ENCODE results near the gene HOXD4.
A peak's percentile ranks its signal among the peaks of the same experiment; 100 is the strongest.

The HOXD4 gene

DNA sequence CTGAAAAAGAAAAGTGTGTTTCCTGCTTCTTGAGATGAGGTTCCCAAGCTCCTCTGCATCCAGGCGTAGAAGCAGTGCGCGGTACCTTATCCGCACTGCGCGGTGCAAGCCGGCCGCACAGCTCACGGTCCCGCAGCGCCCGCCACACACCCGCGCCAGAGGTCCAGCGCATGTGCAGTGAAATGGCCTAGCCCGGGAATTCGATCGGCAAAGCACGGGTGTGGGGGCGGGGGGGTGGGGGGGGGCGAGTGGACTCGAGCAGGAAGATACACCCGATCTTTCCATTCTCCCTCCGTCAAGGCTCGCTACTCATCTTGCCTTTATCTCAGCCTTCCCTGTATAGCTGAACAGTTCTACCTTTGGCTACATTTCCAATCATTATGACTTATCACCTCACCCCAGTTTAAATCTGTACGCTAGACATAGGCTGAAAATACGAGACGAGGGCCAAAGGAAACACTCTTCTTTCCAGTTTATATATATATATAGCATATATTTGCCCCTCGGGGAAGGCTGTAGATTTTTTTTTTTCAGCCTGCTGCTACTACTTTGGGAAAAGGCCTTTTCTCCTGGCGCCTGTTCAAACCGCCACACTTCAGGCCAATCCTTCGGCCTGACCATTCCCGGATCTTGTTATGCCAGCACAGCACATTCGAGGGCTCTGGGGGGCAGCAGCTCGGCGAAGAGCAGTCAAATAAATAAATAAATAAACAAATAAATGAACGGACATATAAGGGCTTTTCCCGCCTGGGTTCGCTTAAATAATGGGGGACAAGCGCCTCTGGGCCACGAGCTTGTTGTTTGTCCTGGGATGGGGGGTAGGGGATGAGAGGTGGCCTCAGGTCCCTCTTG lies 11.5 kb upstream of the HOXD4 start:
- DNase-seq (ENCODE audit: low read depth in 2 of 2), result no peak

GRCh38 chr2:176140513-176141317 lies 10.6 kb upstream of the HOXD4 start:
- DNase-seq (ENCODE audit: low read depth in 2 of 2), result peak in 1 of 2 experiments; percentile 63

GRCh38 chr2:176142281-176142680 lies 9.1 kb upstream of the HOXD4 start:
- DNase-seq (ENCODE audit: low read depth in 2 of 2), result no peak

- DNase-seq (ENCODE audit: low read depth in 2 of 2), result no peak
Observed at GRCh38 chr2:176145085-176145969, 6.0 kb upstream of the HOXD4 start.

DNA sequence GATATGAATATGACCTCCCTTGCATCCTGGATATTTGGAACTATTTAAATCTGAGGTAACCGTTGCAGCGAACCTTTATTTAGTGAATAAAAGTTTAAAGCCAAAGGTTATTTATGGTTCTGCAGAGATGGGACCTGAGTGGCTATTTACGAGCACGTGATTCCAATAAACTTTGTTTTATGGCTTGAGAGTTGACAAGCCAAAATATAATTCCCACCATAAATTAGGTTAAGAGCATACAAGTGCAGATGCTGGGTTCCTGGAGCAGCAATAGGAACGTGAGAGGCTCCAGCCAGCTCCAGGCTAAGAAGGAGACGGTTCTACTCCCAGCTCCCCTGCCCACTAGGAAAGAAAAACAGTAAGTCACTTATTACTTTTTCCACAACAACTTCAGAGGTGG lies 5.2 kb upstream of the HOXD4 start:
- DNase-seq (ENCODE audit: low read depth in 2 of 2), result no peak

DNA sequence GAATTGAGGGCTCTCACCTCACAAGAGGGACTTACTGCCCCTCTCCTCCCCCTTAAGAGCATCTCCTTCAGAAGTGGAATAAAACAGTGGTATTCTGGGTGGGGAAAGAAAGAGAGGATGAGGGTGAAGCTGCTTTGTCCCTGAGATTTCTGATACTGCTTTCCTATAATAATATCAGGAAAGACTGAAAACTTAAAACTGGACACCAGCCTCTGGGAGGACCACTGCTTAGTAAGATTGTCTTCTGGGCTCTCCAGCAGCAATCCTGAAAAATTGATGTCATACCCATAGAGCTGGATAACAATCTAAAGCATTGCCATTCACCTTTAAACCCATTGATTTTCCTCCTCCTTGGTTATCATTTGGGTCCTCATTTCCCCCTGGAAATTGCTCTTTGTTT lies 4.7 kb upstream of the HOXD4 start:
- no peak for DNase-seq (ENCODE audit: low read depth in 2 of 2)

DNA sequence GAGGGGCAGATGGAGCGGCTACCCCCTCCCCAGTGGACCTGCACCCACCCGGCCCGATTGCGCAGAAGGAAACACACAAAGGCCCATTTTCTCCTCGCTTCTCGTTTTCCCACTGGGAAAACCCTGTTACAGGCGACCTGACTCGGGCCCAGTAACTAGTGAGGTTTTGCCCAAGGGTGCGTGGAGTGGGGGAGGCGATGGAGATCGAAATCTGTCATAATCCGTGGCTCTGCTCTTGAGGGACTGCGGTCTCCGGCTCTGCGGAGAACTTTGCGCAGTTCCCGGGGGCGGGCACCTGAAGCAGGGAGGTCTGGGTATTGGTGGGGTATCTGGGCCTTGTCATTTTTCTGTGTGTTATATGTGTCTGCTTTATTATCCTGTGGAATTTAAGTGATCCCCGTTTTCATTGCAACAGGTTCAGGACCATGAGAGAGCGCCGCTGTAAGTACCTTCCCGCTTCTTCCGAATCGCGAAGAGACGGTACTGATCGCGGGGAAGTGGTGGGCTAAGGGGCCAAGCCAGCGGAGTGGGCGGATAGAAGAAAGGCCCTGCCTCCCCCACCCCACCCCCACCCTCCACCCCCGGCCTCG lies 4.0 kb upstream of the HOXD4 start:
- no peak for DNase-seq (ENCODE audit: low read depth in 2 of 2)

- no peak for DNase-seq (ENCODE audit: low read depth in 2 of 2)
Observed at GRCh38 chr2:176147800-176148496, 3.4 kb upstream of the HOXD4 start.

- no peak for DNase-seq (ENCODE audit: low read depth in 2 of 2)
Observed at GRCh38 chr2:176148751-176149421, 2.5 kb upstream of the HOXD4 start.

DNA sequence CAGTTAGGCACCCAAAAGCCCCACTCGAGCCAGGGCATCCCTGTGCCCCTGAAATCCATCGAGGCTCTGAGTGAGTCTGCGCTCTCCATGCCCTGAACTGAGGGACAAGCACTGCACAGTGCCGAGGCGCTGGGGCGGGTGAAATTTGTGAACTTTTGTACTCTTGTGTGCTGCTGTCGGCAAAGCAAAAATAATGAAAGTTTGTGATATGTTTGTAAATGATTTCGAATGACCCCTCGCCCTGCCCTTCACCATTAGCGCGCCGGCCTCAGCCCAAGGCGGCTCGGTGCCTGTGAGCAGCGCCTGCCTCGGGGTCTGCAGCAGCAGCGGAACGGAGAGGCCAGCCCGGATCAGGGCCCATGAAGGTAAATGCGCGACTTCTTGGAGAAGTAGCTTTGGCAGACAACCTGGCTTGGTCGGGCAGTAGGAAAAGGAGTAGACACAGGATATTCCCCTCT lies 1.8 kb upstream of the HOXD4 start:
- DNase-seq (ENCODE audit: low read depth in 2 of 2), result no peak

GRCh38 chr2:176149939-176150583 lies 1.3 kb upstream of the HOXD4 start:
- DNase-seq (ENCODE audit: low read depth in 2 of 2), result no peak

DNA sequence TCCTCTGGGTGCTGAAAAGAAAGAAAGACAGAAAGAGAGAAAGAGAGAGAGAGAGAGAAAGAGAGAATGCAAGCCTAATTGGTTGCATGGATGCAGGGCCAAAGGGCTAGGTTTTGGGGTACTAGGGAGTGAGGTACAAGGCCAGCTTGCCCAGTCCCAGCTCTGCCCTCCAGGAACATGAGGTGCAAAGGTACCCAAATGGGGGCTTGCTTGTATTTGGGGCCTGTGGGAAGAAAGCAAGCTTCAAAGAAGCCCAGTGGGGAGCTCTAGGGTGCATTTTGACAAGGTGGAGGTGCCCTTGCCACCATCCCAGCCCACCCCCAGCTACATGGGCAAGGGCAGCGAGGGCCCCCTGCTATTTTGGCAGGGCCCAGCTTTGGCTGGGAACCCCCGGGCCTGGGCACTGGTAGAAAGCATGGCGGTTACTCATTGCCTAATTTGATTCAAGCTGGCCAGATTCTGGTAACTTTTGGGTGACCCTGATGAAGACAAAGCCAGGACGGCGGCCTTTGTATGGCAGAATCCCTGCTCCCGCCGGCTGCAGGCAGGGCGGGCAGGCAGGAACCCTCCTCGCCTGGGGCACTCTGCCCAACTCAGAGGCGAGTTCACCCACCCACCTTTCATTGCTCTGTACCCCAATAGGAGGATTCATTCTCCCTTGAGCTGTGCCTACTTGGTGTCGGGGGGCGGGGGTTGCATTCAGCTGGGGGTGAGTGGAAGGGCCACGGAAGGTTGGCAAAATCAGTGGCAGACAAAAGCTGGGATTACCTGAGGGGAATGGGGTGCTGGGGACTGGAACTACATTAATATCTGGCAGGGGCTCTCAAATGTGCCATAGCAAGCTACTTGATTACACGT lies 537 bp upstream of the HOXD4 start:
- DNase-seq (ENCODE audit: low read depth in 2 of 2), result no peak

GRCh38 chr2:176152350-176153181 lies 1.2 kb downstream of the HOXD4 start:
- DNase-seq (ENCODE audit: low read depth in 2 of 2), result no peak

- DNase-seq (ENCODE audit: low read depth in 2 of 2), result no peak
Observed at GRCh38 chr2:176154576-176155252, 3.4 kb downstream of the HOXD4 start.

DNA sequence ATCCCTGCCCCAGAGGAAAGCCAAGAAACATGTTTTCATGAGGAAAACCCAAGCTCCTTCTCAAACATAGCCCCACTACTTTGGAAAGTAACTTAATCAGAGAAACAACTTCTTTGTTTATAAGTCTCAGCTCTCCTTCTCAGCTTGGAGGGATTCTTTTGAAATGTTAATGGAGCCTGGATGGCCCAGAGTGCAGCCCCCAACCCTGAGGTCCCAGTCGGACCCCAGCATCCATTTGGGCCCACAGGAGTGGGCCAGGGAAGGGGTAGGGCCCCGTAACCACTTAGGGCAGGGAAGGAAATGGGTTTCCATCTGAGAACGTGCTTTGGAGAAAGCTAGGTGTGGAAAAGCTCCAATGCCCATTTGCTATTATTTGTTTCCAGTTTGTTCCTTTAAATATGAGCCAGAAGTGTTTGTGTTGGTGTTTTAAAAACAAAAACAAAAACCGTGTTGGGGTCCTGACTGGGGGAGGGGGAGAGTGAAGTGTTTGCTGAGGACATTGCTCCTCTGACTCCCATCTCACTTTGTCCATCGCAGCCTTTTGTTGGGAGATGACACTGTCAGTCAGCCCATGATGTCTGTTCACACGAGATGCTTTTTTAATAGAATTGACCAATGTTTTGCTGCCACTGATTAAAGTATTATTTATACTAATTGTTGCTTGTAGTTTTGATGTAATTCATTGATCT lies 4.2 kb downstream of the HOXD4 start:
- DNase-seq (ENCODE audit: low read depth in 2 of 2), result no peak

DNA sequence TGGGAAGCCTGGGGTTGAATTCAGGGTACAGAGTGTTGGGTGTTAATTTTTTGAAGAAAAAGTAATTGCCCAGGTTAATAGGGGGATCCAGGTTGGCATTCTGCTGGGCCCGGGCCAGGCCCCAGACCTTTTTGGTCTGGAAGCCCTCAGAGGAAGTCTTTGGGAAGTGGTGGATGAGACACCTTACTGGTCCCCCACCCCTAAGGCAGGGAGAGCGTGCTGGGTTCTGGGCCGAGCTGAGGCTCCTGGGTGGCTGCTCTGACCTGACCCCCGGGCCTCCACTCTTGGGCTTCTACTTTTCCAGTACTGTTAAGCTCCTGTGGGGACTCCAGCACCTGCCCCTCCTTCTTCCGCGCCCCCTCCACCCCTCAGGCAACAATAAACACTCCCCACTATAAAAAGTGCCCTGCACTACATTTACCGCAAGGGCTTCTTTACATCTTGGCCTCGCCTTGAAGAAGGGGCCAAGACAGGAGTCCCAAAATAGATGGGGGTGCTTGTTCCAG lies 5.0 kb downstream of the HOXD4 start:
- DNase-seq (ENCODE audit: low read depth in 2 of 2), result no peak
